H1 (cell line): ENCODE results near the gene IGSF1.

Experiments used
- CBX8 ChIP-seq: fragments of 300-800, 300-1000 bp; sonication (generic); IDR thresholded peaks from 2 replicates; pipeline ENCODE4 v1.7.1; 2016; ENCODE audit warnings: low read depth, low read length, borderline replicate concordance
- GABPA ChIP-seq: IDR thresholded peaks from 2 replicates; pipeline ENCODE4 v1.6.1; 2011; ENCODE audit warnings: mild to moderate bottlenecking, low read length, moderate library complexity, borderline replicate concordance; ENCODE audit not compliant: insufficient read depth
- HDAC6 ChIP-seq: IDR thresholded peaks from one replicate; pipeline ENCODE4 v1.7.1; 2012; ENCODE audit warnings: low read depth, mild to moderate bottlenecking, inconsistent platforms, low read length, moderate library complexity
- JUN ChIP-seq: IDR thresholded peaks from 2 replicates; pipeline ENCODE4 v1.6.1; 2011; ENCODE audit warnings: low read depth, mild to moderate bottlenecking, improper control_type of control experiment, low read length
- NANOG ChIP-seq: IDR thresholded peaks from 2 replicates; pipeline ENCODE4 v1.6.1; 2011; ENCODE audit warnings: low read length, low read depth, mild to moderate bottlenecking, inconsistent platforms; ENCODE audit not compliant: insufficient read depth, poor library complexity, severe bottlenecking
- RNF2 ChIP-seq: fragments of 200-900, 300-1000 bp; sonication (generic); IDR thresholded peaks from 2 replicates; pipeline ENCODE4 v1.7.1; 2016; ENCODE audit warnings: borderline replicate concordance, low read depth, mild to moderate bottlenecking, antibody characterized with exemption, low read length; ENCODE audit not compliant: poor library complexity, severe bottlenecking; ENCODE audit errors: missing control alignments
- SUZ12 ChIP-seq: fragments of 200-600 bp; sonication (generic); IDR thresholded peaks from 2 replicates; pipeline ENCODE4 v1.6.1; 2012; ENCODE audit warnings: mild to moderate bottlenecking, inconsistent platforms, low read length, moderate library complexity, mixed read lengths
- TAF1 ChIP-seq: IDR thresholded peaks from 2 replicates; pipeline ENCODE4 v1.6.1; 2011; ENCODE audit warnings: mild to moderate bottlenecking, low read depth, low read length
- TAF7 ChIP-seq: optimal IDR thresholded peaks from 2 replicates; pipeline ENCODE3; 2011; ENCODE audit warnings: low read depth, mild to moderate bottlenecking, inconsistent platforms, low read length, moderate library complexity, borderline replicate concordance
- YY1 ChIP-seq: IDR thresholded peaks from 2 replicates; pipeline ENCODE4 v1.6.1; 2011; ENCODE audit warnings: low read depth, mild to moderate bottlenecking, low read length
- ZNF274 ChIP-seq: IDR thresholded peaks from 2 replicates; pipeline ENCODE4 v1.7.0; 2012; ENCODE audit warnings: low read length, borderline replicate concordance; ENCODE audit errors: extremely low read depth
- TF ChIP-seq, protein P1 (sequence below), 3 experiments: IDR thresholded peaks; 1 replicate in 2 of 3; 2 replicates in 1 of 3; pipeline versions ENCODE4 v1.5.1 to v1.6.1; 2011; ENCODE audit warnings: low read length in 3 of 3, mild to moderate bottlenecking in 3 of 3, inconsistent platforms in 2 of 3, low read depth in 1 of 3, moderate library complexity in 1 of 3; ENCODE audit not compliant: insufficient read depth in 1 of 3; ENCODE audit errors: control extremely low read depth in 1 of 3
- TF ChIP-seq, protein P2 (sequence below): IDR thresholded peaks from 2 replicates; pipeline ENCODE4 v1.6.1; 2012; ENCODE audit warnings: inconsistent platforms

DNA sequence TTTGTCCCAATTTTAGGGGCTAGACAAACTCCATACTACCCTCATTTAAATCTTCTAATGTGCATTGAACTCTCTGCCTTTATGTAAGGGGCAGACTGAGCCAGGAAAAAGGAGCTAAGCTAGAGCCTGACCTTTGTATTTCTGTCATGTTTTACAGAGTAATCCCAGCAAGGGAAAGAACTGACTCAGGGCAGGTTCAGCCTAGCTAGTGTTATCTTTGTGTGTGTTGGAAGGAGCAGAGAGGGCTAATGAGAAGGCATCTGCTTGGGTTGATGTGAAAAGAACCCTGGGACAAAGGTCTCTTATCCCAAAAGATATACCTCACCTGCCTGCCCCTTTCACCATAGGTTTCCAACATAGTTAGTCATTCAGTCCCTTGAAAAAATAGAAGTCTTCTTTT lies 31.7 kb downstream of the IGSF1 start:
- TF ChIP-seq RNF2 = no peak
- no peak for TF ChIP-seq YY1
- TF ChIP-seq, protein P1, sequence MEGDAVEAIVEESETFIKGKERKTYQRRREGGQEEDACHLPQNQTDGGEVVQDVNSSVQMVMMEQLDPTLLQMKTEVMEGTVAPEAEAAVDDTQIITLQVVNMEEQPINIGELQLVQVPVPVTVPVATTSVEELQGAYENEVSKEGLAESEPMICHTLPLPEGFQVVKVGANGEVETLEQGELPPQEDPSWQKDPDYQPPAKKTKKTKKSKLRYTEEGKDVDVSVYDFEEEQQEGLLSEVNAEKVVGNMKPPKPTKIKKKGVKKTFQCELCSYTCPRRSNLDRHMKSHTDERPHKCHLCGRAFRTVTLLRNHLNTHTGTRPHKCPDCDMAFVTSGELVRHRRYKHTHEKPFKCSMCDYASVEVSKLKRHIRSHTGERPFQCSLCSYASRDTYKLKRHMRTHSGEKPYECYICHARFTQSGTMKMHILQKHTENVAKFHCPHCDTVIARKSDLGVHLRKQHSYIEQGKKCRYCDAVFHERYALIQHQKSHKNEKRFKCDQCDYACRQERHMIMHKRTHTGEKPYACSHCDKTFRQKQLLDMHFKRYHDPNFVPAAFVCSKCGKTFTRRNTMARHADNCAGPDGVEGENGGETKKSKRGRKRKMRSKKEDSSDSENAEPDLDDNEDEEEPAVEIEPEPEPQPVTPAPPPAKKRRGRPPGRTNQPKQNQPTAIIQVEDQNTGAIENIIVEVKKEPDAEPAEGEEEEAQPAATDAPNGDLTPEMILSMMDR (IDR thresholded peaks at IDR 0.05; ENCODE audit: control extremely low read depth in 1 of 3, insufficient read depth in 1 of 3, low read depth in 1 of 3, low read length in 3 of 3) = no peak
- no peak for TF ChIP-seq NANOG
- no peak for TF ChIP-seq GABPA
- no peak for TF ChIP-seq TAF7
- TF ChIP-seq, protein P2, sequence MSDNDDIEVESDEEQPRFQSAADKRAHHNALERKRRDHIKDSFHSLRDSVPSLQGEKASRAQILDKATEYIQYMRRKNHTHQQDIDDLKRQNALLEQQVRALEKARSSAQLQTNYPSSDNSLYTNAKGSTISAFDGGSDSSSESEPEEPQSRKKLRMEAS = no peak
- TF ChIP-seq SUZ12 = no peak
- TF ChIP-seq TAF1 = no peak
- TF ChIP-seq HDAC6 = no peak
- no peak for TF ChIP-seq CBX8
- no peak for TF ChIP-seq JUN
- TF ChIP-seq ZNF274 = no peak
